Measurements from ENCODE around the gene TBC1D22A.

TBC1D22A gene

GRCh38 chr22:47073075-47073474 is 310.6 kb downstream of the TBC1D22A start:
- no peak overlapping the region for H3K4me3 ChIP-seq
- no peak overlapping the region for H3K27ac ChIP-seq
- no peak for DNase-seq (ENCODE audit: low spot score)
- TF ChIP-seq, protein P1, sequence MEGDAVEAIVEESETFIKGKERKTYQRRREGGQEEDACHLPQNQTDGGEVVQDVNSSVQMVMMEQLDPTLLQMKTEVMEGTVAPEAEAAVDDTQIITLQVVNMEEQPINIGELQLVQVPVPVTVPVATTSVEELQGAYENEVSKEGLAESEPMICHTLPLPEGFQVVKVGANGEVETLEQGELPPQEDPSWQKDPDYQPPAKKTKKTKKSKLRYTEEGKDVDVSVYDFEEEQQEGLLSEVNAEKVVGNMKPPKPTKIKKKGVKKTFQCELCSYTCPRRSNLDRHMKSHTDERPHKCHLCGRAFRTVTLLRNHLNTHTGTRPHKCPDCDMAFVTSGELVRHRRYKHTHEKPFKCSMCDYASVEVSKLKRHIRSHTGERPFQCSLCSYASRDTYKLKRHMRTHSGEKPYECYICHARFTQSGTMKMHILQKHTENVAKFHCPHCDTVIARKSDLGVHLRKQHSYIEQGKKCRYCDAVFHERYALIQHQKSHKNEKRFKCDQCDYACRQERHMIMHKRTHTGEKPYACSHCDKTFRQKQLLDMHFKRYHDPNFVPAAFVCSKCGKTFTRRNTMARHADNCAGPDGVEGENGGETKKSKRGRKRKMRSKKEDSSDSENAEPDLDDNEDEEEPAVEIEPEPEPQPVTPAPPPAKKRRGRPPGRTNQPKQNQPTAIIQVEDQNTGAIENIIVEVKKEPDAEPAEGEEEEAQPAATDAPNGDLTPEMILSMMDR (IDR thresholded peaks at IDR 0.05), result no peak

DNA sequence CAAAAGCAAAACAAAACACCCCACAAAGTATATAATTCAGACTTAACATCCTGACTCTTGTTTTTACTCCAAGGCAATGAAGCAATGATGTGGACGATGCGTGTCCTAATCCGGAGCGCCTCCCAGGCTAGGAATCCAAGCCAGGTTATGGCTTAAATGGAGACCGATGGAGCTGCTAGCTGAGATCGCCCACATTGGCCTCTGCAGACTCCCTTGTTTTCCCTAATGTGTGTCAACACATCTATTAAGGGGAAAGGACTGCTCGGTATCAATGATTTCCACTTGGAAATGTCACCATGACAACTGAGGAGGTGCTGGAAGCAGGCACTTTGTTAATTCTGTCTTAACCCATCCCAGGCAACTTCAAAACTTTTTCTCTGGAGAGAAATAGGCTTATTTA is 311.7 kb downstream of the TBC1D22A start:
- Histone ChIP-seq H3K4me3 (no peak overlapping the region), H3K27ac (no peak overlapping the region)
- DNase-seq (ENCODE audit: low spot score), result no peak
- TF ChIP-seq, protein P1 (IDR thresholded peaks at IDR 0.05), result no peak

GRCh38 chr22:47075568-47075967 is 313.1 kb downstream of the TBC1D22A start:
- Histone ChIP-seq H3K4me3 (no peak overlapping the region), H3K27ac (no peak overlapping the region)
- TF ChIP-seq, protein P1 (IDR thresholded peaks at IDR 0.05), result no peak
- DNase-seq (ENCODE audit: low spot score), result no peak

DNA sequence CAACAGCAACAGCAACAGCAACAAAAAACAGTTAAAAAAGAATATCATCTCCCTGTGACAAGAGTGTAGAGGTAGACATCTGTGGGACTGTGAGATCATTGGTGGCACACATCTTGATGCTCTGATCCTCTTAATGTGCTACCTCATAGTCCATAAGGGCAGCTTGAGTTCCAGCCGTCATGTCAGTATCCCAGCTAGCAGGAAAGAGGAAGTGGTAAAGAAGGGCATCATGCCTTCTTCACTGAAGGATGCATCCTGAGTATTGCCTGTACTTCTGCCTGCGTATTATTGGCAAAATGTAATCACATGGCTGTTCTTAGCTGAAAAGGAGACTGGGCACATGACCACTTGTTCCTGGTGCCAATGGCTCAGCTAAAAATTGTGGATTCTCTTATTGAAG is 314.3 kb downstream of the TBC1D22A start:
- DNase-seq (ENCODE audit: low spot score), result no peak
- H3K27ac ChIP-seq, result no peak overlapping the region

DNA sequence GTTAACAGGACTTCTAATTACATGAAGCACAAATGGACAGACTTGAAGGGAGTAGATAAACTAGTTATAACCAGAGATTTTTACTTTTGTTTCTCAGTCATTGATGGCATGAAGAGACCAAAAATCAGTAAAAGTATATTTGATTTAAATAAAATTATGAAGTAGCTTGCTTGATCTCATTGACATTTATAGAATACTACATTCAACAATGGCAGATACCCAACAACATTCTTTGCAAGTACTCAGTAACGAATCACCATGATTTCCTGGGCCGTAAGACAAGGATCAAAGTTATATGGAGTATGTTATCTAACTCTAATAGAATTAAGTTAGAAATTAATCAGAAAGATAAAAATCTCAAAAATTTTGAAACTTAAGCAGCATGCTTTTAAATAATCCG is 317.6 kb downstream of the TBC1D22A start:
- Histone ChIP-seq H3K4me3 (no peak overlapping the region), H3K27ac (no peak overlapping the region)
- no peak for DNase-seq (ENCODE audit: low spot score)
- TF ChIP-seq, protein P1 (IDR thresholded peaks at IDR 0.05), result no peak

More for the DNA sequence above, 314.3 kb downstream of the TBC1D22A start:
- no peak overlapping the region for H3K4me3 ChIP-seq
- TF ChIP-seq, protein P1 (IDR thresholded peaks at IDR 0.05), result no peak

GRCh38 chr22:47082505-47082904 is 320.1 kb downstream of the TBC1D22A start:
- H3K4me3 ChIP-seq, result no peak overlapping the region
- DNase-seq (ENCODE audit: low spot score), result no peak
- TF ChIP-seq, protein P1 (IDR thresholded peaks at IDR 0.05), result no peak
- H3K27ac ChIP-seq, result no peak overlapping the region

- H3K27ac ChIP-seq, result no peak overlapping the region
- TF ChIP-seq, protein P1 (IDR thresholded peaks at IDR 0.05), result no peak
- H3K4me3 ChIP-seq, result no peak overlapping the region
- no peak for DNase-seq (ENCODE audit: low spot score)
Observed at GRCh38 chr22:47083379-47083986, 321.0 kb downstream of the TBC1D22A start.
